HG03175 (cell line): ENCODE measurements around the gene BEST1.
"Not testable (repeated sequence)": the region's sequence is repeated elsewhere in the genome, so short reads cannot be mapped to it uniquely, and the experiment has no call there.

Experiments used
- ATAC-seq: cut with Tn5 transposase; IDR thresholded peaks from one replicate; pipeline ENCODE4 v1.9.1; 2021; ENCODE audit warnings: mild to moderate bottlenecking, moderate library complexity; ENCODE audit not compliant: unreplicated experiment

The BEST1 gene

GRCh38 chr11:61976420-61976800 lies 26.3 kb downstream of the BEST1 start:
- ATAC-seq, result no peak

GRCh38 chr11:61976813-61977475 lies 26.8 kb downstream of the BEST1 start:
- ATAC-seq, result no peak

- ATAC-seq, result no peak
Observed at GRCh38 chr11:61978703-61979661, 28.8 kb downstream of the BEST1 start.

GRCh38 chr11:61980783-61981541 lies 30.8 kb downstream of the BEST1 start:
- no peak for ATAC-seq

- ATAC-seq, result no peak
Observed at GRCh38 chr11:61983419-61983818, 33.3 kb downstream of the BEST1 start.

GRCh38 chr11:61985869-61986268 lies 35.7 kb downstream of the BEST1 start:
- no peak for ATAC-seq

- ATAC-seq, result no peak
Observed at GRCh38 chr11:61994981-61995380, 44.8 kb downstream of the BEST1 start.

- no peak for ATAC-seq
Observed at GRCh38 chr11:61996933-61997332, 46.8 kb downstream of the BEST1 start.

GRCh38 chr11:61999141-61999975 lies 49.2 kb downstream of the BEST1 start:
- ATAC-seq, result no peak

- ATAC-seq, result no peak
Observed at GRCh38 chr11:62000539-62001446, 50.6 kb downstream of the BEST1 start.

- ATAC-seq, result no peak
Observed at GRCh38 chr11:62001450-62002191, 51.5 kb downstream of the BEST1 start.

- not testable (repeated sequence) for ATAC-seq
Observed at GRCh38 chr11:62002283-62002682, 52.1 kb downstream of the BEST1 start.

- ATAC-seq, result no peak
Observed at GRCh38 chr11:62004473-62004872, 54.3 kb downstream of the BEST1 start.

- ATAC-seq, result no peak
Observed at GRCh38 chr11:62008193-62008592, 58.0 kb downstream of the BEST1 start.

- no peak for ATAC-seq
Observed at GRCh38 chr11:62010935-62011528, 60.9 kb downstream of the BEST1 start.

GRCh38 chr11:62011881-62012280 lies 61.7 kb downstream of the BEST1 start:
- ATAC-seq, result no peak

- no peak for ATAC-seq
Observed at GRCh38 chr11:62012451-62012831, 62.3 kb downstream of the BEST1 start.

- ATAC-seq, result no peak
Observed at GRCh38 chr11:62012832-62013461, 62.8 kb downstream of the BEST1 start.
